Fibroblast of the aortic adventitia (primary cell): ENCODE data around the gene RETREG1. TPM values are rescaled to one million over a fixed set of nuclear protein-coding genes. Genes with fewer than 3 reads are reported as not detected.
"Not testable (repeated sequence)": the region's sequence is repeated elsewhere in the genome, so short reads cannot be mapped to it uniquely, and the experiment has no call there.

Experiments used
- DNase-seq: peaks from one replicate; pipeline ENCODE4 v3.0.0-alpha.2; 2010; ENCODE audit warnings: low read depth
- H3K4me3 ChIP-seq: 2 replicates; pipeline ENCODE4 v1.5.1; 2011; ENCODE audit warnings: low read depth, mild to moderate bottlenecking, control low read depth, low read length, moderate library complexity
- CTCF ChIP-seq: IDR thresholded peaks from 2 replicates; pipeline ENCODE4 v1.5.1; 2011; ENCODE audit warnings: mild to moderate bottlenecking, low read length, control low read depth, inconsistent platforms; ENCODE audit not compliant: insufficient read depth
- small RNA-seq: library from RNA; depleted of rRNA; stranded (forward); fragments of <200 nt; gene quantifications from one replicate; pipeline ENCODE3, GENCODE V24; 2012
- total RNA-seq: library from RNA; depleted of rRNA; stranded (reverse); fragments of >200 nt; gene quantifications from 2 replicates; pipeline ENCODE4 v1.2.3, GENCODE V29; 2012; ENCODE audit warnings: low replicate concordance

Gene RETREG1
- total RNA-seq, 1 donor: 0.99 TPM

GRCh38 chr5:16437977-16438376, 178.8 kb downstream of the RETREG1 start:
- no peak overlapping the region for H3K4me3 ChIP-seq
- TF ChIP-seq CTCF: peak; percentile 18
- DNase-seq: peak; percentile 13

GRCh38 chr5:16436065-16436682, 180.6 kb downstream of the RETREG1 start:
- not testable (repeated sequence) for DNase-seq, H3K4me3 ChIP-seq

- no peak overlapping the region for H3K4me3 ChIP-seq
- no peak for DNase-seq
- no peak for TF ChIP-seq CTCF
These were observed 185.3 kb downstream of the RETREG1 start for GRCh38 chr5:16431490-16431889.

- no peak for TF ChIP-seq CTCF
- no peak overlapping the region for H3K4me3 ChIP-seq
- DNase-seq: no peak
These were observed 186.3 kb downstream of the RETREG1 start for GRCh38 chr5:16430349-16431089.

GRCh38 chr5:16428359-16428758, 188.4 kb downstream of the RETREG1 start:
- H3K4me3 ChIP-seq: no peak overlapping the region
- peak; percentile 15 for TF ChIP-seq CTCF
- DNase-seq: no peak

- DNase-seq: no peak
- H3K4me3 ChIP-seq: no peak overlapping the region
- TF ChIP-seq CTCF: no peak
These were observed 189.2 kb downstream of the RETREG1 start for GRCh38 chr5:16427587-16427986.

Small RNAs within 50 kb of the gene (small RNA-seq; reads per million reads assigned to genes)
- not detected for gene RF00019

Other genes with a start within 250 kb of the RETREG1 start
- gene ZNF622, start 151.2 kb downstream of the RETREG1 start, total RNA-seq: 30.8 and 77.8 TPM in 2 replicates